HUES6 (cell line): ENCODE data around the gene CARD18.
"Not testable (repeated sequence)": the region's sequence is repeated elsewhere in the genome, so short reads cannot be mapped to it uniquely, and the experiment has no call there.

ENCODE experiments used
- H3K27ac ChIP-seq: 2 replicates; pipeline ENCODE4 v1.7.0; 2013; ENCODE audit warnings: low read depth, mild to moderate bottlenecking, low read length, inconsistent platforms
- H3K27me3 ChIP-seq: 2 replicates; pipeline ENCODE4 v1.6.1; 2013; ENCODE audit warnings: low read length; ENCODE audit not compliant: control insufficient read depth, insufficient read depth
- H3K36me3 ChIP-seq: 2 replicates; pipeline ENCODE4 v1.6.1; 2013; ENCODE audit warnings: low read length; ENCODE audit not compliant: control insufficient read depth, insufficient read depth
- H3K4me1 ChIP-seq: 2 replicates; pipeline ENCODE4 v1.6.1; 2013; ENCODE audit warnings: low read length; ENCODE audit not compliant: control insufficient read depth, insufficient read depth
- H3K4me3 ChIP-seq: 2 replicates; pipeline ENCODE4 v1.5.1; 2013; ENCODE audit warnings: low read depth, low read length
- H3K9ac ChIP-seq: one replicate; pipeline ENCODE4 v1.6.1; 2013; ENCODE audit warnings: mild to moderate bottlenecking, low read length
- H3K9me3 ChIP-seq: 2 replicates; pipeline ENCODE4 v1.6.1; 2013; ENCODE audit warnings: low read depth, low read length; ENCODE audit not compliant: control insufficient read depth, insufficient read depth

The CARD18 gene

DNA sequence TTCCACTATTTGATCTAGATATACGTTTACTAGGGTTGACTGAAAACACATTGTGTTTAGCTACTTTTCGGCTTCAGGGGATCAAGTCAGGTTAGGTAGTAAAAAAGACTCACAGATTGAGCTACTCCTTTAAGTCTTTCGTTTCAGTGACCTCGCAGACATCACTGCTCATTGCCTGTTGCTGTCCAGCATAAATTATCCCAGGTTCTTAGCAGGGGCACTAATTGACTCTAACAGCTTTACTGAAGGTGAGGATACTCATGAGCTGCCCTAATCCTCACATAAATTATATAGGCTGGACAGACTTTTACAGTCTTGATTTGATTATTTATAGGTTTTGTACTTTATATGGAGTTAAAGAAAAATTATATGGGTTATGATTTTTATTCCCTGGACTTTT lies 3.7 kb downstream of the CARD18 start:
- peaks cover 8% of the 10 kb centered on the region; the same call in 1 of the 2 replicates for H3K9me3 ChIP-seq
- no peaks in the 10 kb centered on the region for H3K27me3 ChIP-seq
- H3K4me1 ChIP-seq = no peaks in the 10 kb centered on the region
- no peak overlapping the region for H3K4me3 ChIP-seq
- H3K27ac ChIP-seq = no peak overlapping the region
- H3K9ac ChIP-seq = no peak overlapping the region
- H3K36me3 ChIP-seq = no peaks in the 10 kb centered on the region

DNA sequence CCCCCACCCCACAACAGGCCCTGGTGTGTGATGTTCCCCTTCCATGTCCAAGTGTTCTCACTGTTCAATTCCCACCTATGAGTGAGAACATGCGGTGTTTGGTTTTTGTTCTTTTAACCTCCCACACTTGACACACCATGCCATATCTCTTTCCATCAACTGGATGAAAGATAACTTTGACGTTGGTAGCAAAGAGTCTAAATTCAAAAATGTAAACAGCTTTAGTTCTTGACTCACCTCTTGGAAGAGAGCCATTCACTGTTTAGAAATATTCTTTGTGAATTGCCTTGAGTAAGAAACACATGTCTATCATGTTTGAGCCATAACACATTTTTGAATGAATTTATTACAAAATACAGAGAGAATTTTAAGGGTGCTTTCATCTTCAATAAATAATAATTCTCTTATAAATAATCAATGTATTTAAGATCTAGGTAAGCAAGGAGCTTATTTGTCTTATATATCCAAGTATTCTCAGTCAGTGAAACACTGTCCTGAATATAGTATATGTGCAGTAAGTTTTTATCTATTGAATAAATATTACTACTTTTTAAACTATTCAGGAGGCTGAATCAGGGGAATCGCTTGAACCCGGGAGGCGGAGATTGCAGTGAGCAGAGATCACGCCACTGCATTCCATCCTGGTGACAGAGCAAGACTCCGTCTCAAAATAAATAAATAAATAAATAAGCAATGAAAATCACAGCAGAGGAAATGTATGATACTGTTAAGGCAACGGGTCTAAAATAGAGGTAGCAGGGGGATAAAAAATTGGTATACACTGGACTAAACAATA lies 6.7 kb downstream of the CARD18 start:
- Histone ChIP-seq H3K36me3 (no peaks in the 10 kb centered on the region), H3K4me1 (no peaks in the 10 kb centered on the region), H3K27ac (no peak overlapping the region), H3K9ac (no peak overlapping the region), H3K9me3 (peaks cover 16% of the 10 kb centered on the region), H3K27me3 (no peaks in the 10 kb centered on the region), H3K4me3 (no peak overlapping the region)

DNA sequence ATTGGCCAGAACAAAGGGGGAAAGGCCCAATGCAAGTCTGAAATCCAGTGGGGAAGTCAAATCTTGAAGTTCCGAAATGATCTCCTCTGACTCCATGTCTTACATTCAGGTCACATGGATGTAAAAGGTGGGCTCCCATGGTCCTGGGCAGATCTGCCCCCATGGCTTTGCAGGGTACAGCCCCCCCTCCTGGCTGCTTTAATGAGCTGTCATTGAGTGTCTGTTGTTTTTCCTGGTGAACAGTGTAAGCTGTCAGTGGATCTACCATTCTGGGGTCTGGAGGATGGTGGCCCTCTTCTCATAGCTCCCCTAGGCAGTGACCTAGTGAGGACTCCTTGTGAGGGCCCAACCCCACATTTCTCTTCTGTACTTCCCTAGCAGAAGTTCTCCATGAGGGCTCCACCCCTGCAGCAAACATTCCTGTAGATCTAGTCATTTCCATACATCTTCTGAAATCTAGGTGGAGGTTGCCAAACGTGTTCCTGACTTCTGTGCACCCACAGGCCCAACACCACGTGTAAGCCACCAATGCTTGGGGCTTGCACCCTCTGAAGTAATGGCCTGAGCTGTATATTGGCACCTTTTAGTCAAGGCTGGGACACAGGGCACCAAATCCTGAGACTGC lies 9.3 kb downstream of the CARD18 start:
- H3K27me3 ChIP-seq = no peaks in the 10 kb centered on the region
- peaks cover 16% of the 10 kb centered on the region for H3K9me3 ChIP-seq
- H3K4me3 ChIP-seq = no peak overlapping the region
- H3K36me3 ChIP-seq = no peaks in the 10 kb centered on the region
- H3K4me1 ChIP-seq = no peaks in the 10 kb centered on the region
- H3K9ac ChIP-seq = no peak overlapping the region
- H3K27ac ChIP-seq = no peak overlapping the region

DNA sequence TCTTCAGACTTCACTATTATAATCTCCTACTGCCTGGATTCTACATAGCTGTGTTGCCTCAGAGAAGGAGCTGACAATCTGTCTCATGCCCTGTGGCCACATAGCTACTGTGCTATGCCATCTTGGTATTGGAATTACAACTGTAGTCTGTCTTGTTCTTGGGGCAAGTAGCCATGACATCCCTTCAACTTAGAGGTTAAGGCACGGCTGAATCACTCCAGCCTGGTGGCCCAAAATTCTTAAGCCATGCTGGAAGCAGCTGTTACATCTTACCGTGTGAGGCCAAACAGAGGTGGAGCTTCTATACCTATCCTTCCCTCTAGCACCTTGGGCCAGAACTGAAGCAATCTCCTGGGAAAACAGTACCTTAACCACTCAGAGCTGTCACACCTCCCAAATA lies 14.8 kb downstream of the CARD18 start:
- Histone ChIP-seq H3K36me3 (no peaks in the 10 kb centered on the region), H3K9me3 (no peaks in the 10 kb centered on the region), H3K27me3 (no peaks in the 10 kb centered on the region), H3K9ac (no peak overlapping the region), H3K27ac (no peak overlapping the region), H3K4me3 (no peak overlapping the region), H3K4me1 (no peaks in the 10 kb centered on the region)

DNA sequence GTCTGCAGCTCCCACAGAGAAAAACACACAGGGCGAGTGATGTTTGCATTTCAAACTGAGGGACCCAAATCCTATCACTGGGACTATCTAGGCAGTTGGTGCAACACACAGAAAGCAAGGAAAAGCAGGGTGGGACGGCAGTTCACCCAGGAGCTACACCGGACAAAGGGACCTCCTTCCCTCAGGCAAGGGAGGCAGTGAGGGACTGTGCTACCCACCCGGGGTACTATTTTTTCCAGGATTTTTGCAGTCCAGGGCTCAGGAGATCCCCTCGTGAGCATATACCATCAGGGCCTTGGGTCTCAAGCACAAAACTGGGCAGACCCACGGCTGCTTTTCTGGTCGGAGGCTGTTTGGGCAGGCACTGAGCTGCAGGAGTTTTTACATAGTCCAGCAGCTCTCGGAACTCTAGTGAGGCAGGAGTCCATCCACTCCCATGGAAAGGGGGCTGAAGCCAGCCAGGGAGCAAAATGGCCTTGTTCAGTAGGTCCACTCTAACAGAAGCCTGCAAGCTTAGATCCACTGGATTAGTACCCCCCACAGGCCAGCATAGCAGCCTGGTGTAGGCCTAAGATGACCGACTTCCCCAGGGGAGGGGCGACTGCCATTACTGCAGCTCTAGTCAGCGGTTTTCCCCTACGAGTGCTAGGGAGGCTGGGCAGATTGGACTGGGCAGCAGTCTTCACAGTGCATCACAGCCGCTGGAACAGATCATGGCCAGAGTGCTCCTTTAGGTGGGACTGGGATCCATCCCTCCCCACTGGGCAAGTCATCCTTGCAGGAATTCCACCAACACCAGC lies 28.2 kb downstream of the CARD18 start:
- Histone ChIP-seq H3K36me3 (no peaks in the 10 kb centered on the region), H3K9me3 (0 out of 2 replicates have a peak, but pooled peaks cover 2% of the 10 kb centered on the region), H3K4me1 (no peaks in the 10 kb centered on the region), H3K4me3 (no peak overlapping the region), H3K9ac (no peak overlapping the region), H3K27me3 (no peaks in the 10 kb centered on the region), H3K27ac (no peak overlapping the region)

DNA sequence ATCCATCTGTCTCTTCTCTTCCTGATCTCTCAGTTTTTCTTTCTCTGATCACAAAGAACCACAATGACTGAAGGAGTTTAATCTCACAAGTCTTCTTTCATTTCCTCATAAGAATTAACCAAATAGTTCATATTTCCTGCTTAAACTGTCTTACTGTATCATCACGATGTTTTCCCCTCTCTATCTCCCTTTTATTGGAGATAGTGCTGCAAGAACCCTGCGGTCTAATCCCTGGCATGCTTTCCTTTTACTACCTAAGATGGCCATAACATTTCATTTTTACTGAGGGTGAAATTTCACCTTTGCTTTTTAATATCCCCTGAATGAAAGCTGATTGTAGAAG lies 28.9 kb downstream of the CARD18 start:
- H3K27me3 ChIP-seq = no peaks in the 10 kb centered on the region
- no peak overlapping the region for H3K27ac ChIP-seq
- no peak overlapping the region for H3K4me3 ChIP-seq

DNA sequence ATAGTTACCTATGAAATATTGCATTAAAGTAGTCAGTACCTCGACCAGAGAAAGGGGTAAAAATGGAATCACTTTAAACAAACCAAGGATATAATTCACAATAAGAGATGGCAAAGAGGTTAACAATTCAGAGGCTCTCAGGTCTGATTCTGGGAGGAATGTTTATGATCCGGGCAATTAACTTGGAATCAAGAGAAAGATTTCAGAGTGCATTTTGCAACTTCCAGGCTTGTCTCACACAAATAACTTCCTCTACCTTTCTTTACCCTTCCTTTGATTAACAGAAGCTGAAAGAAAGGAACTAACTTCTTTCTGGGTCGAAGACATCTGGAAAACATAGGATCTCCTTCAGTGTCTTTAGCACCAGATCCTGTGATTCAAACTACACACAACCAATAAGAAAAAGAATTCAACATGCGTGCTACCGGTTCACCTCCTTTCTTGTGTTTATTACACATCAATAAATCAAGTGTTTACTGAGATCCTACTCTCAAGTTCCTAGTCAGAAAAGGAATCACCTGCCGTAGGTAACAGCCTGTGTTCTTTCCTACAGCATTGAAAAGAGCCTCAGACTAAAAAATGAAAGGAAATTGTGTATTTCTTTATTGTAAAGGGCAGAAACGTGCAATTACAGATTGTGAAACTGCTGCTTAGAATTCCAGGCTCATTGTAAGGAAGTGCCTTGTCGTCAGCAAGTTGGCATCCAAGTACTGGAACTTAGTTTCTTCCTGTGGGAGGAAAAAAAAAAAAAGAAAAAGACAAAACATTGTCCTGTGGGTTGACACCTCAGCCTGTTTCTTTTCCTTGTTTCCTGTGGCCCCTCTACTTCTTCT lies 29.5 kb downstream of the CARD18 start:
- Histone ChIP-seq H3K4me1 (no peaks in the 10 kb centered on the region), H3K36me3 (no peaks in the 10 kb centered on the region), H3K9ac (no peak overlapping the region), H3K27me3 (no peaks in the 10 kb centered on the region), H3K9me3 (0 out of 2 replicates have a peak, but pooled peaks cover 4% of the 10 kb centered on the region), H3K27ac (no peak overlapping the region), H3K4me3 (no peak overlapping the region)

More for the DNA sequence above, 28.9 kb downstream of the CARD18 start:
- Histone ChIP-seq H3K36me3 (no peaks in the 10 kb centered on the region), H3K9me3 (0 out of 2 replicates have a peak, but pooled peaks cover 2% of the 10 kb centered on the region), H3K4me1 (no peaks in the 10 kb centered on the region), H3K9ac (no peak overlapping the region)

DNA sequence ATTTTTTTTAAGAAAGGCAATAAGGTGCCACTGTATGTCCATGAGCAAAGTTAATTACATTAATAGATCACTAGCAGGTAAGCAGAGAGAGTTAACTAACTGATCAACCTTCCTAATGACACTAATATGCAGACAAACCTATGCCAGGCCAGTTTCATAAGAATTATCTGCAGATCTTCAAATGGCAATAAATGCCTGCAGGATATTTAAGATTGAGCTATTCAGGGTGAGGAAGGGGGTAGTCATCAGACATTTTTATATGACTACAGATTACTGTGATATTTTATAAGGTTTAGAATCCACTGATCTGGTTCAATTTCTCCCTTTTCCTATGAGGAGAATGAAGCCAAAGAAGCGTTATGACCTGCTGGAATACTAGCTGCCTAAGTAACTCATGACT lies 30.2 kb downstream of the CARD18 start:
- Histone ChIP-seq H3K27ac (no peak overlapping the region), H3K27me3 (no peaks in the 10 kb centered on the region), H3K9ac (no peak overlapping the region), H3K36me3 (no peaks in the 10 kb centered on the region), H3K9me3 (0 out of 2 replicates have a peak, but pooled peaks cover 5% of the 10 kb centered on the region), H3K4me3 (no peak overlapping the region), H3K4me1 (no peaks in the 10 kb centered on the region)

DNA sequence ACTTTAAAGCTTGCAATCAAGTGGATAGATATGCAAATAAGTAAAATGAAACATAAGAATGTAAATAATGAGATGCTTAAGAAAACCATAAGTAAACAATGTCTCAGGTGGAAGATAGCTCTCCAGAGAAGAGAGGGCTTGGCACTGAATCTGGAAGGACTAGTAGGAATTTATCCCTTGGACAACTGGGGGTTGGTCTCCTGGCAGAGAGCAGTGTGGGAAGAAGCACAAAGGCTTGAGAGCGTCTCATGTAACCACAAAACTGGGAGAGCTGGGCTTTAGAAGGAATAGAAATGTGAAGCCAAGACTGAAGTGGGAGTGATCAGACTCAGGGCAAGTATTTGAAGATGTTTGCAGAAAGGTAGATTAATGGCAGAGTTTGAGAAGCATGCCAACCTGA lies 31.3 kb downstream of the CARD18 start:
- Histone ChIP-seq H3K36me3 (no peaks in the 10 kb centered on the region), H3K4me3 (no peak overlapping the region), H3K27me3 (no peaks in the 10 kb centered on the region), H3K9me3 (0 out of 2 replicates have a peak, but pooled peaks cover 5% of the 10 kb centered on the region), H3K27ac (no peak overlapping the region), H3K9ac (no peak overlapping the region), H3K4me1 (no peaks in the 10 kb centered on the region)

DNA sequence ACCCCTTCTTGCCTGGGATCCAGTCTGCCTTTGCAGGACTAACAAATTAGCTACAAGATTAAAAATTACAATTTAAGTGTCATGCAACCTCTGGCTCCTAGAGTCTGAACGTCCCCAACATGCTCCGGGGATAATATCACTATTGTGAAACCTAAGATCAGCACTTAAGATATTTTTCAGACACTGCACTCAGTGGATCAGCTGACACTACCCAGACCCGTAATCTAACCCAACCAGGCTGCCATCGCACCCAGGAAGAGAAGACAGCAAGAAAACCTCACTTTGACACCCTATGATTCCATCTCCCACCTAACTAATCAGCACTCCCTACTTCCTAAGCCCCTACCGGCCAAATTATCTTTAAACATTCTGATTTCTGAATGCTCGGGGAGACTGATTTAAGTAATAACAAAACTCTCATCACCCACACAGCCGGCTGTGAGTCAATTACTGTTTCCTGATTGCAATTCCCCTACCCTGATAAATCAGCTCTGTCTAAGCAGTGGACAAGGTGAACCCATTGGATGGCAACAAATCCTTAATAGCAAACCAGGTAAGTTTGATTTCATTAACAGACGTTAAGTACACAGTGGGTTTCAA lies 32.2 kb downstream of the CARD18 start:
- not testable (repeated sequence) for H3K9me3 ChIP-seq, H3K9ac ChIP-seq, H3K4me1 ChIP-seq, H3K36me3 ChIP-seq, H3K4me3 ChIP-seq, H3K27me3 ChIP-seq, H3K27ac ChIP-seq
